ENCODE results near the gene RNU5D-1. TPM values are rescaled to one million over a fixed set of nuclear protein-coding genes. Genes with fewer than 3 reads are reported as not detected.
A peak's percentile ranks its signal among the peaks of the same experiment; 100 is the strongest.

RNU5D-1 gene
- total and polyA plus RNA-seq, 10 of the 15 experiments (the other 5 are each of a cell fraction or from before 2014, with no cell fraction given), result not detected

- TF ChIP-seq HDAC6 (IDR thresholded peaks at IDR 0.05; ENCODE audit: unreplicated experiment) (peak; percentile 70), IRF4 (IDR thresholded peaks at IDR 0.05; ENCODE audit: low read depth, low read length) (no peak), RAD21 (IDR thresholded peaks at IDR 0.05; ENCODE audit: insufficient read depth, low read depth, low read length) (no peak), MEF2B (IDR thresholded peaks at IDR 0.05; ENCODE audit: partially characterized antibody, poor library complexity, severe bottlenecking) (peak; percentile 68), ASH2L (IDR thresholded peaks at IDR 0.05; ENCODE audit: borderline replicate concordance, low read depth) (no peak; the same call in none of the 2 replicates), NBN (IDR thresholded peaks at IDR 0.05) (peak; percentile 99), ATF3 (IDR thresholded peaks at IDR 0.05; ENCODE audit: borderline replicate concordance, extremely low read depth, low read depth, low read length) (peak; percentile 91), FOS (IDR thresholded peaks at IDR 0.05; ENCODE audit: borderline replicate concordance, extremely low read depth, insufficient read length) (no peak), SMC3 (IDR thresholded peaks at IDR 0.05; ENCODE audit: borderline replicate concordance, low read length) (no peak), FOXK2 (IDR thresholded peaks at IDR 0.05) (peak; percentile 40; the same call in 1 of the 2 replicates), ZNF274 (IDR thresholded peaks at IDR 0.05; ENCODE audit: insufficient read depth, insufficient read length) (no peak), SP1 (IDR thresholded peaks at IDR 0.05; ENCODE audit: low read depth, low read length) (peak; percentile 87), SIX5 (IDR thresholded peaks at IDR 0.05; ENCODE audit: low read depth, low read length, severe bottlenecking) (peak; percentile 42), NFYB (IDR thresholded peaks at IDR 0.05; ENCODE audit: insufficient read depth, low read depth, low read length) (no peak), BHLHE40 (IDR thresholded peaks at IDR 0.05; ENCODE audit: borderline replicate concordance in 1 of 2, low read depth in 2 of 2, low read length in 1 of 2) (peak; percentile 47 to 84; a peak in 3 of 4 replicates), MTA3 (IDR thresholded peaks at IDR 0.05; ENCODE audit: borderline replicate concordance, low read length) (no peak), CBX3 (IDR thresholded peaks at IDR 0.05; ENCODE audit: borderline replicate concordance, low read depth) (no peak), POLR2AphosphoS2 (IDR thresholded peaks at IDR 0.05; ENCODE audit: low read depth, low read length) (peak; percentile 97), RAD51 (IDR thresholded peaks at IDR 0.05) (peak; percentile 45; the same call in 1 of the 2 replicates), SIN3A (IDR thresholded peaks at IDR 0.05; ENCODE audit: low read depth, low read length) (peak; percentile 87), MXI1 (IDR thresholded peaks at IDR 0.05; ENCODE audit: low read depth, low read length) (peak; percentile 65), FOXM1 (IDR thresholded peaks at IDR 0.05; ENCODE audit: low read depth, low read length) (0 out of 2 replicates have a peak, but pooled peaks have one; percentile 78)
- TF ChIP-seq, protein P1, sequence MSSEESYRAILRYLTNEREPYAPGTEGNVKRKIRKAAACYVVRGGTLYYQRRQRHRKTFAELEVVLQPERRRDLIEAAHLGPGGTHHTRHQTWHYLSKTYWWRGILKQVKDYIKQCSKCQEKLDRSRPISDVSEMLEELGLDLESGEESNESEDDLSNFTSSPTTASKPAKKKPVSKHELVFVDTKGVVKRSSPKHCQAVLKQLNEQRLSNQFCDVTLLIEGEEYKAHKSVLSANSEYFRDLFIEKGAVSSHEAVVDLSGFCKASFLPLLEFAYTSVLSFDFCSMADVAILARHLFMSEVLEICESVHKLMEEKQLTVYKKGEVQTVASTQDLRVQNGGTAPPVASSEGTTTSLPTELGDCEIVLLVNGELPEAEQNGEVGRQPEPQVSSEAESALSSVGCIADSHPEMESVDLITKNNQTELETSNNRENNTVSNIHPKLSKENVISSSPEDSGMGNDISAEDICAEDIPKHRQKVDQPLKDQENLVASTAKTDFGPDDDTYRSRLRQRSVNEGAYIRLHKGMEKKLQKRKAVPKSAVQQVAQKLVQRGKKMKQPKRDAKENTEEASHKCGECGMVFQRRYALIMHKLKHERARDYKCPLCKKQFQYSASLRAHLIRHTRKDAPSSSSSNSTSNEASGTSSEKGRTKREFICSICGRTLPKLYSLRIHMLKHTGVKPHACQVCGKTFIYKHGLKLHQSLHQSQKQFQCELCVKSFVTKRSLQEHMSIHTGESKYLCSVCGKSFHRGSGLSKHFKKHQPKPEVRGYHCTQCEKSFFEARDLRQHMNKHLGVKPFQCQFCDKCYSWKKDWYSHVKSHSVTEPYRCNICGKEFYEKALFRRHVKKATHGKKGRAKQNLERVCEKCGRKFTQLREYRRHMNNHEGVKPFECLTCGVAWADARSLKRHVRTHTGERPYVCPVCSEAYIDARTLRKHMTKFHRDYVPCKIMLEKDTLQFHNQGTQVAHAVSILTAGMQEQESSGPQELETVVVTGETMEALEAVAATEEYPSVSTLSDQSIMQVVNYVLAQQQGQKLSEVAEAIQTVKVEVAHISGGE (CRISPR knock-in tag; IDR thresholded peaks at IDR 0.05), result no peak
- TF ChIP-seq, protein P2, sequence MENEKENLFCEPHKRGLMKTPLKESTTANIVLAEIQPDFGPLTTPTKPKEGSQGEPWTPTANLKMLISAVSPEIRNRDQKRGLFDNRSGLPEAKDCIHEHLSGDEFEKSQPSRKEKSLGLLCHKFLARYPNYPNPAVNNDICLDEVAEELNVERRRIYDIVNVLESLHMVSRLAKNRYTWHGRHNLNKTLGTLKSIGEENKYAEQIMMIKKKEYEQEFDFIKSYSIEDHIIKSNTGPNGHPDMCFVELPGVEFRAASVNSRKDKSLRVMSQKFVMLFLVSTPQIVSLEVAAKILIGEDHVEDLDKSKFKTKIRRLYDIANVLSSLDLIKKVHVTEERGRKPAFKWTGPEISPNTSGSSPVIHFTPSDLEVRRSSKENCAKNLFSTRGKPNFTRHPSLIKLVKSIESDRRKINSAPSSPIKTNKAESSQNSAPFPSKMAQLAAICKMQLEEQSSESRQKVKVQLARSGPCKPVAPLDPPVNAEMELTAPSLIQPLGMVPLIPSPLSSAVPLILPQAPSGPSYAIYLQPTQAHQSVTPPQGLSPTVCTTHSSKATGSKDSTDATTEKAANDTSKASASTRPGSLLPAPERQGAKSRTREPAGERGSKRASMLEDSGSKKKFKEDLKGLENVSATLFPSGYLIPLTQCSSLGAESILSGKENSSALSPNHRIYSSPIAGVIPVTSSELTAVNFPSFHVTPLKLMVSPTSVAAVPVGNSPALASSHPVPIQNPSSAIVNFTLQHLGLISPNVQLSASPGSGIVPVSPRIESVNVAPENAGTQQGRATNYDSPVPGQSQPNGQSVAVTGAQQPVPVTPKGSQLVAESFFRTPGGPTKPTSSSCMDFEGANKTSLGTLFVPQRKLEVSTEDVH (IDR thresholded peaks at IDR 0.05; ENCODE audit: low read depth, partially characterized antibody), result peak; percentile 44
Observed at GRCh38 chr1:44775078-44775929, 44.3 kb upstream of the RNU5D-1 start, which contains the start of gene RPS8 (continued).
